GM20000 (cell line): ENCODE results near the gene DMWD.

ENCODE experiments used
- DNase-seq: peaks from one replicate; pipeline ENCODE4 v3.0.0; 2012; ENCODE audit warnings: low spot score
- TF ChIP-seq, protein P1 (sequence below): IDR thresholded peaks from 2 replicates; pipeline ENCODE4 v1.5.1; 2012; ENCODE audit warnings: mild to moderate bottlenecking, control low read depth; ENCODE audit errors: extremely low read depth, missing control alignments

Gene DMWD

DNA sequence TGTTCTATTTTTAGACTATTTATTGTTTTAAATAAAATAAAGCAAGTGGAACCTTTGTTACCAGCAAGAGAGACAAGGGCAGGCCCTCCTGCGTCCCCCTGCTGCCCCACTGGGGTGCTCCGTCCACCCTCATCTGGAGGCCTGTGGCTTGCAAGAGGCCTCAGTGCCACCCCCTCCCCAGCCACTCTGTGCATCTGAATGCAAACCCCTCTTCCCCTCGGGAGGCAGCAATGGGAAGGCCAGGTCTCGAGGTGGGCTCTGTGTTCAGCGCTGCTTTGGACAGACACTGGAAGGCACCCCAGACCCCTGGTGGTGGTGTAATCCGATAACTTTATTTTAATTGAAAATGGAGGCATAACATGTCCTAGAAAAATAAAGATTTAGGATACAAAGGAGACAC, 28.2 kb downstream of the DMWD start:
- DNase-seq = no peak
- TF ChIP-seq, protein P1, sequence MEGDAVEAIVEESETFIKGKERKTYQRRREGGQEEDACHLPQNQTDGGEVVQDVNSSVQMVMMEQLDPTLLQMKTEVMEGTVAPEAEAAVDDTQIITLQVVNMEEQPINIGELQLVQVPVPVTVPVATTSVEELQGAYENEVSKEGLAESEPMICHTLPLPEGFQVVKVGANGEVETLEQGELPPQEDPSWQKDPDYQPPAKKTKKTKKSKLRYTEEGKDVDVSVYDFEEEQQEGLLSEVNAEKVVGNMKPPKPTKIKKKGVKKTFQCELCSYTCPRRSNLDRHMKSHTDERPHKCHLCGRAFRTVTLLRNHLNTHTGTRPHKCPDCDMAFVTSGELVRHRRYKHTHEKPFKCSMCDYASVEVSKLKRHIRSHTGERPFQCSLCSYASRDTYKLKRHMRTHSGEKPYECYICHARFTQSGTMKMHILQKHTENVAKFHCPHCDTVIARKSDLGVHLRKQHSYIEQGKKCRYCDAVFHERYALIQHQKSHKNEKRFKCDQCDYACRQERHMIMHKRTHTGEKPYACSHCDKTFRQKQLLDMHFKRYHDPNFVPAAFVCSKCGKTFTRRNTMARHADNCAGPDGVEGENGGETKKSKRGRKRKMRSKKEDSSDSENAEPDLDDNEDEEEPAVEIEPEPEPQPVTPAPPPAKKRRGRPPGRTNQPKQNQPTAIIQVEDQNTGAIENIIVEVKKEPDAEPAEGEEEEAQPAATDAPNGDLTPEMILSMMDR = no peak

DNA sequence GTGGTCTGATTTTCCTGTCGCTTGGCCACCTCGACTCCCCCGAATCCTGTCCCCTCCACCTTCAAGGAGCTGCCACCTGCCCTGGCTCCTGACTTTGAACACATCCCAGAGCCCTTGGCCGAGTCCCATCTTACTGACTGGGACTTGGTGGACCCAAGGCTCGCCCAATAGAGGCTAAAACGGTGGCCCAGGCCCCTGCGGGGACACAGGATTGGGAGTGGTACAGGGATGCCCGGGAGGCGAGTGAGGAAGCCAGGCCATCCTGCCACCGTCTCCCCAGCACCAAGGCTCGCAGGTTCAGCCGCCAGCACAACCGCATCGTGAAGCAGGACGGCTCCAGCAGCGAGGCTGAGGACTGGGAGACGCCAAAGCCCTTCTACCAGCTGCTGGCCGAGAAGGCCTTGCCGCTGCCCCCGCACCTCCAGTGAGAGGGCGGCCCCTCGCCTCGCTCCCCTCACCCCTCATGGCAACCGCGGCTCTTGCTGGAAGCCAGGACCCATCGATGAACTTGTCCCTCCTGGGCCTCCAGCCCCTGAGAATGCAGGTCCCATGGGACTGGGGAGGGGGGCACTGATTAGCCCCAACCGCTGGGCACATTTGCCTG, 28.9 kb downstream of the DMWD start:
- DNase-seq = no peak
- TF ChIP-seq, protein P1 = no peak

DNA sequence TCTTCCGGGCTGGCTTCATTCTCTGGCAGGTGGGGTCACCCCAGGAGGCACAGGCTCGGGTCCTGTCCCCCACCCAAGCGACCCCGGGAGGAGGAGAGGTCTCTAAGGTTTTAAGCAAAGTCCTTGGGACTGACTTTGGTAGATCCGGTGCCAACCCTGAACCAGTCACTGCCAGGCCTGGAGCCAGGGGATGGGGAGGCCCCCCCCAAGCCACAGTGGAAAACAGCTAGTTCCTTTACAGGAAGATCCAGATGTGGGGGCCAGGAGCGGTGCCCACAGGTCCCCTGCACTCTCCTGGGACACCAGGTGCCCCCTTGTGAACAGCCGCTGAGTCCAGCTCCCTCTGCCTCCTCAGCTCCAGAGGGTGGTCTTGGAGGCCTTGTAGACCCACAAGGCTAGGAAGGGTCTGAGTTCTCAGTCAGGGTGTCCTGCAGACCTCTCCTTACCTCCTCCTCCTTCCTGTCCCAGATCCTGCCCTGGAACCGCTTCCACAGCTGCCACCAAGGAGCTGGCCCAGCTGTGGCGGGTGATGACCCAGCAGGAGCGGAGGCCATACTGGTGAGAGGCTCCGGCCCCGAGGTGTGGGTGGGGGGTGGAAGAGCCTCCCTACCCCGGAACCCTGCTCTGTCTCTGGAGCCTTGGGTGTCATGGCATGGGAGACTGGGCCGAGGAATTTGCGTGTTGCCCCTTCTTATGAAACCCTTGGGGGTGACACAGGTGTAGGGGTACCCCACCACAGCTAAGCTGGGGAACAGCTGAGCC, 29.6 kb downstream of the DMWD start:
- DNase-seq = no peak
- TF ChIP-seq, protein P1 = no peak

DNA sequence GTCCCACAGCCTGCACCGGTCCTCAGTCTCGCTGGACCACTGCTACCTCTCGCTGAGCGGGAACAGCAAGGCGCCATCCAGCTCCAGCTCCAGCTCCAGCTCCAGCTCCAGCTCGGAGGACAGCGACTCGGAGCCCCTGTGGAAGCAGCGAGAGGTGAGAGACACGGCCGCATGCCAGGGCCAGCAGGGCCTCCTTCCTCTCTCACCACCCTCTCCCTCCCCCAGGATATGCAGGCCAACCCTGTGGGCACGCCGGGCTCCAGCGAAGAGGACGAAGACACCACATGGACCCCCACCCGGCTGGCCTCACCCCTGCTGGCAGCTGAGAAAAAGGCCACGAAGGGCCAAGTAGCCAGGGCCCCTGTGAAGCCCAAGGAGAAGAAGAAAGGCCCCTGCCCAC, 30.9 kb downstream of the DMWD start:
- TF ChIP-seq, protein P1 = no peak
- DNase-seq = no peak

DNA sequence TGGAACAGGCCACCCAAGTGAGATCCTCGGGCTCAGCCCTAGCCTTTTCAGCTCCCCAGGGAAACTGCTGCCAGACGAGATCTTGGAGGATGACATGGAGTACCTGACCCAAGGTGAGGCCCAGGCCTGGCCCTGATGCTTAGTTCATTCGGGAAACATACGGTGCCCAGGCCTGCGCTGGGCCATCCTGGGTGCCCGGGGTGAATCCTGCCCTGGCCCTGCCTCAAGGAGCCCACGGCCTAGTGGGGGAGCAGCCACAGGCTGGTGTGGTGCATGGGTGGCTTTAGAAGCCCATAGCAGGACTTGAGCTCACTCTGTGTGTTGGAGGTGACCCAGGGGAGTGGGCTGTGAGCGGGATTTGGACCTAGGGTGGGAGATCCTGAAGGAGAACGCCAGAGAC, 33.7 kb downstream of the DMWD start:
- DNase-seq = no peak

DNA sequence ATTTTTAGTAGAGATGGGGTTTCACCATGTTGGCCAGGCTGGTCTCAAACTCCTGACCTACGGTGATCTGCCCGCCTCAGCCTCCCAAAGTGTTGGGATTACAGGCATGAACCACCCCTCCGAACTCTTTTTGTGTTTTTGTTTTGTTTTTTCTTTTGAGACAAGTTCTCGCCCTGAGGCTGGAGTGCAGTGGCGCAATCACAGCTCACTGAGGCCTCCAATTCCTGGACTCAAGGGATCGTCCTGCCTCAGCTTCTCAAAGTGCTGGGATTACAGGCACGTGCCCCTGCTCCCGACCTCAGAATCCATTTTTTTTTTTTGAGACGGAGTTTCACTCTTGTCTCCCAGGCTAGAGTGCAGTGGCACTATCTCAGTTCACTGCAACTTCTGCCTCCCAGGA, 35.0 kb downstream of the DMWD start:
- no peak for DNase-seq
- TF ChIP-seq, protein P1 = no peak

More for the DNA sequence above, 33.7 kb downstream of the DMWD start:
- TF ChIP-seq, protein P1 = no peak

DNA sequence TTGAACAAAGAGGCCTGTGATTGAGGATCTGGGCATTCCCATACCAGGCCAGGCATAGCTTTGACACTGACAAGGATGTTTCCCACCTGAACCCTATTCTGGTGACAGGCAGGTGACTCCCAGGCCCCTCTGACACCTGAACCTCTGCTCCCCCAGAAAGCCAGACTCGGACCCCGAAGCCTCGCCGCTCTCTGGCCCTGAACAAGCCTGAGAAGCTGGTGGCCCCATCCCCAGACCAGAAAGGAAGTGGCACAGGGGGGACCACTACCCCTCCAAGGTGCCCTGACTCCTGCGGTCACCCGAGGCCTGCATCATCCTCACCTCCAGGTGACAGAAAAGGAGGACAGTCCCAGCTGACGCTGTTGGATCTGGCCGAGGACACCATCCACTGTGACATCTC, 38.3 kb downstream of the DMWD start:
- DNase-seq = no peak
- TF ChIP-seq, protein P1 = no peak
